ENCODE results near the gene CDH7.

- no peak for TF ChIP-seq CTCF (conservative IDR thresholded peaks at IDR 0.05; ENCODE audit: low read length)
- TF ChIP-seq EZH2phosphoT487 (IDR thresholded peaks at IDR 0.05; ENCODE audit: borderline replicate concordance): no peak
Measured at GRCh38 chr18:65755616-65756015, 4.8 kb downstream of the CDH7 start.

All from Loucy (cell line).